A549 treated with AZD2906 at 1 μM for 4 hours (cell line): ENCODE measurements around the gene TAF11L12. TPM values are rescaled to one million over a fixed set of nuclear protein-coding genes. Genes with fewer than 3 reads are reported as not detected.

Experiments used
- total RNA-seq: library from RNA; stranded (reverse); fragments of 200-300 nt; extraction: Qiagen RNA extraction; gene quantifications from 5 replicates; pipeline ENCODE4 v1.2.3, GENCODE V29; 2022

Gene TAF11L12
- total RNA-seq, result 0.06 to 0.14 TPM in 2 of 5 replicates, not detected in the others

GRCh38 chr5:17610092-17610491, at the start of gene TAF11L12:
TSS of gene TAF11L12 (plus strand) at chr5:17610392.

GRCh38 chr5:17585658-17586057, 24.5 kb upstream of the TAF11L12 start, which contains the start of gene TAF11L7:
TSS of gene TAF11L7 (minus strand) at chr5:17585758.

GRCh38 chr5:17590860-17591259, 19.3 kb upstream of the TAF11L12 start, which contains the start of gene TAF11L8:
TSS of gene TAF11L8 (minus strand) at chr5:17590960.

GRCh38 chr5:17594255-17594654, 15.9 kb upstream of the TAF11L12 start, which contains the start of gene TAF11L9:
TSS of gene TAF11L9 (minus strand) at chr5:17594394.

GRCh38 chr5:17597728-17598127, 12.5 kb upstream of the TAF11L12 start, which contains the start of gene TAF11L10:
TSS of gene TAF11L10 (minus strand) at chr5:17597828.

GRCh38 chr5:17603880-17604279, 6.3 kb upstream of the TAF11L12 start, which contains the start of gene TAF11L11:
TSS of gene TAF11L11 (plus strand) at chr5:17604183.

GRCh38 chr5:17631788-17632187, 21.6 kb downstream of the TAF11L12 start, which contains the start of gene TAF11L13:
TSS of gene TAF11L13 (plus strand) at chr5:17632088.

GRCh38 chr5:17634160-17634559, 24.0 kb downstream of the TAF11L12 start, which contains the start of gene TAF11L14:
TSS of gene TAF11L14 (plus strand) at chr5:17634460.

Other genes starting within 250 kb of the TAF11L12 start
- not detected in 5 replicates for gene TAF11L2, start 112.2 kb upstream of the TAF11L12 start, total RNA-seq
- gene TAF11L3, start 92.0 kb upstream of the TAF11L12 start, total RNA-seq, result not detected in 5 replicates
- not detected in 5 replicates for gene TAF11L4, start 88.6 kb upstream of the TAF11L12 start, total RNA-seq
- not detected in 5 replicates for gene TAF11L5, start 85.2 kb upstream of the TAF11L12 start, total RNA-seq
- not detected in 5 replicates for gene TAF11L6, start 81.7 kb upstream of the TAF11L12 start, total RNA-seq
- not detected in 5 replicates for gene TAF11L7, start 24.6 kb upstream of the TAF11L12 start, total RNA-seq
- gene TAF11L8, start 19.4 kb upstream of the TAF11L12 start, total RNA-seq, result not detected in 5 replicates
- gene TAF11L9, start 16.0 kb upstream of the TAF11L12 start, total RNA-seq, result not detected in 5 replicates
- not detected in 5 replicates for gene TAF11L10, start 12.6 kb upstream of the TAF11L12 start, total RNA-seq
- gene TAF11L11, start 6.2 kb upstream of the TAF11L12 start, total RNA-seq, result 0.07 to 0.17 TPM (median 0.10 TPM) in 4 of 5 replicates, not detected in the other
- gene TAF11L13, start 21.7 kb downstream of the TAF11L12 start, total RNA-seq, result not detected in 5 replicates
- gene TAF11L14, start 24.1 kb downstream of the TAF11L12 start, total RNA-seq, result not detected in 5 replicates